ENCODE measurements around the gene CRHBP.
"Not testable (repeated sequence)": the region's sequence is repeated elsewhere in the genome, so short reads cannot be mapped to it uniquely, and the experiment has no call there.

Gene CRHBP

GRCh38 chr5:76990899-76991459 is 38.1 kb downstream of the CRHBP start:
- no peaks in the 10 kb centered on the region for H3K27me3 ChIP-seq (ENCODE audit: insufficient read depth, low read length, poor library complexity, severe bottlenecking)
- no peaks in the 10 kb centered on the region for H3K9me2 ChIP-seq (replicated peaks; ENCODE audit: low read depth, low read length)
- H3F3A ChIP-seq (ENCODE audit: low read depth): no peaks in the 10 kb centered on the region
- H3K4me1 ChIP-seq (ENCODE audit: insufficient read depth, low read length, poor library complexity, severe bottlenecking): no peaks in the 10 kb centered on the region
- TF ChIP-seq EZH2phosphoT487 (IDR thresholded peaks at IDR 0.05; ENCODE audit: borderline replicate concordance) (no peak), CTCF (conservative IDR thresholded peaks at IDR 0.05; ENCODE audit: low read length) (no peak)
- no peaks in the 10 kb centered on the region for H3K9me3 ChIP-seq (ENCODE audit: insufficient read depth, low read depth, low read length)
- H4K20me1 ChIP-seq (ENCODE audit: insufficient read depth, low read length, poor library complexity, severe bottlenecking): no peaks in the 10 kb centered on the region
- H3K4me2 ChIP-seq (ENCODE audit: low read depth, low read length, poor library complexity, severe bottlenecking): no peak overlapping the region
- H3K36me3 ChIP-seq (ENCODE audit: insufficient read depth, low read length): no peaks in the 10 kb centered on the region
- no peak overlapping the region for H3K9ac ChIP-seq (ENCODE audit: low read depth, low read length, poor library complexity, severe bottlenecking)
- no peak overlapping the region for H2AFZ ChIP-seq (ENCODE audit: low read length)
- H3K79me2 ChIP-seq (ENCODE audit: insufficient read depth, low read length): no peaks in the 10 kb centered on the region
- H3K4me3 ChIP-seq (ENCODE audit: low read length, poor library complexity, severe bottlenecking): no peak overlapping the region

GRCh38 chr5:76993436-76993835 is 40.6 kb downstream of the CRHBP start:
- not testable (repeated sequence) for H3K9me3 ChIP-seq (ENCODE audit: insufficient read depth, low read depth, low read length); H3K36me3 ChIP-seq (ENCODE audit: insufficient read depth, low read length); H3K9ac ChIP-seq (ENCODE audit: low read depth, low read length, poor library complexity, severe bottlenecking); H3K4me1 ChIP-seq (ENCODE audit: insufficient read depth, low read length, poor library complexity, severe bottlenecking); H3K4me2 ChIP-seq (ENCODE audit: low read depth, low read length, poor library complexity, severe bottlenecking); H3K79me2 ChIP-seq (ENCODE audit: insufficient read depth, low read length); H3K4me3 ChIP-seq (ENCODE audit: low read length, poor library complexity, severe bottlenecking); H3F3A ChIP-seq (ENCODE audit: low read depth); H3K9me2 ChIP-seq (replicated peaks; ENCODE audit: low read depth, low read length); H3K27me3 ChIP-seq (ENCODE audit: insufficient read depth, low read length, poor library complexity, severe bottlenecking); H4K20me1 ChIP-seq (ENCODE audit: insufficient read depth, low read length, poor library complexity, severe bottlenecking); H2AFZ ChIP-seq (ENCODE audit: low read length)

GRCh38 chr5:76994337-76994736 is 41.5 kb downstream of the CRHBP start:
- Histone ChIP-seq H2AFZ (ENCODE audit: low read length) (no peak overlapping the region), H3K9me3 (ENCODE audit: insufficient read depth, low read depth, low read length) (no peaks in the 10 kb centered on the region), H3K4me3 (ENCODE audit: low read length, poor library complexity, severe bottlenecking) (no peak overlapping the region), H3K4me2 (ENCODE audit: low read depth, low read length, poor library complexity, severe bottlenecking) (no peak overlapping the region), H3K9me2 (replicated peaks; ENCODE audit: low read depth, low read length) (no peaks in the 10 kb centered on the region), H3K27me3 (ENCODE audit: insufficient read depth, low read length, poor library complexity, severe bottlenecking) (no peaks in the 10 kb centered on the region), H3K4me1 (ENCODE audit: insufficient read depth, low read length, poor library complexity, severe bottlenecking) (no peaks in the 10 kb centered on the region), H3K9ac (ENCODE audit: low read depth, low read length, poor library complexity, severe bottlenecking) (no peak overlapping the region), H3K36me3 (ENCODE audit: insufficient read depth, low read length) (no peaks in the 10 kb centered on the region), H4K20me1 (ENCODE audit: insufficient read depth, low read length, poor library complexity, severe bottlenecking) (no peaks in the 10 kb centered on the region), H3K79me2 (ENCODE audit: insufficient read depth, low read length) (no peaks in the 10 kb centered on the region), H3F3A (ENCODE audit: low read depth) (no peaks in the 10 kb centered on the region)
- TF ChIP-seq CTCF (conservative IDR thresholded peaks at IDR 0.05; ENCODE audit: low read length): no peak
- TF ChIP-seq EZH2phosphoT487 (IDR thresholded peaks at IDR 0.05; ENCODE audit: borderline replicate concordance): no peak

- not testable (repeated sequence) for H3K9me3 ChIP-seq (ENCODE audit: insufficient read depth, low read depth, low read length); H4K20me1 ChIP-seq (ENCODE audit: insufficient read depth, low read length, poor library complexity, severe bottlenecking); H3K4me1 ChIP-seq (ENCODE audit: insufficient read depth, low read length, poor library complexity, severe bottlenecking); H3K36me3 ChIP-seq (ENCODE audit: insufficient read depth, low read length); H3K9ac ChIP-seq (ENCODE audit: low read depth, low read length, poor library complexity, severe bottlenecking); H3K79me2 ChIP-seq (ENCODE audit: insufficient read depth, low read length); H3K9me2 ChIP-seq (replicated peaks; ENCODE audit: low read depth, low read length); H3K27me3 ChIP-seq (ENCODE audit: insufficient read depth, low read length, poor library complexity, severe bottlenecking); H3K4me3 ChIP-seq (ENCODE audit: low read length, poor library complexity, severe bottlenecking); H3K4me2 ChIP-seq (ENCODE audit: low read depth, low read length, poor library complexity, severe bottlenecking); H2AFZ ChIP-seq (ENCODE audit: low read length); H3F3A ChIP-seq (ENCODE audit: low read depth)
These were observed 45.4 kb downstream of the CRHBP start for GRCh38 chr5:76998251-76998650.
